Putamen (tissue), 1 donor: Measurements from ENCODE around the gene RARRES2.
"Not testable (repeated sequence)": the region's sequence is repeated elsewhere in the genome, so short reads cannot be mapped to it uniquely, and the experiment has no call there.

Experiments
- DNase-seq: peaks from one replicate; pipeline ENCODE4 v3.0.0-alpha.2; 2016; ENCODE audit warnings: low spot score

The RARRES2 gene

GRCh38 chr7:150341263-150342120 is at the start of gene RARRES2:
RARRES2 (minus strand) TSS chr7:150341629; CDS start chr7:150340609, 1,020 bp downstream.
- DNase-seq = no peak

DNA sequence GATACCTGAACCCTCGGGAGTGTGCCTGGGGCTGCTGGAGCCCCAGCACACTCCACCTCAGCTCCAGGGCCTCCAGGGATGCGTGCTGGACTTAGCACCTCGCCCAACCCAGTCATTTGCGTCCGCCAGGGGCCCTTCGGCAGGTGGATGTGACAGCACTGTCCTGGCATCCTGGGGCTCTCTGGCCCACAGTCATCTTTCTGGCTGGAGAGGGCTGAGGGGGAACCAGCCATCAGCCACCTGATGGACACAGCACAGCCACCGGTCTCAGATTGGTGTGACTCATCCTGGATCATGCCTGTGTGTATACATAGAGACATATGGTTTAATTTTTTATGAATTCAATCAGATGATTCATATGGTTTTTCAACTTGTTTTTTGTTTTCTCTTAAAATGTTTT is 48.8 kb upstream of the RARRES2 start:
- no peak for DNase-seq

- no peak for DNase-seq
Measured at GRCh38 chr7:150389532-150389816, 48.0 kb upstream of the RARRES2 start.

GRCh38 chr7:150388709-150389531 is 47.5 kb upstream of the RARRES2 start:
- DNase-seq = peak; percentile 89

GRCh38 chr7:150388306-150388705 is 46.9 kb upstream of the RARRES2 start:
- DNase-seq = no peak

GRCh38 chr7:150385884-150386283 is 44.5 kb upstream of the RARRES2 start:
- DNase-seq = not testable (repeated sequence)

- DNase-seq = no peak
Measured at GRCh38 chr7:150385302-150385723, 43.9 kb upstream of the RARRES2 start.

- DNase-seq = no peak
Measured at GRCh38 chr7:150384406-150385301, 43.2 kb upstream of the RARRES2 start.

DNA sequence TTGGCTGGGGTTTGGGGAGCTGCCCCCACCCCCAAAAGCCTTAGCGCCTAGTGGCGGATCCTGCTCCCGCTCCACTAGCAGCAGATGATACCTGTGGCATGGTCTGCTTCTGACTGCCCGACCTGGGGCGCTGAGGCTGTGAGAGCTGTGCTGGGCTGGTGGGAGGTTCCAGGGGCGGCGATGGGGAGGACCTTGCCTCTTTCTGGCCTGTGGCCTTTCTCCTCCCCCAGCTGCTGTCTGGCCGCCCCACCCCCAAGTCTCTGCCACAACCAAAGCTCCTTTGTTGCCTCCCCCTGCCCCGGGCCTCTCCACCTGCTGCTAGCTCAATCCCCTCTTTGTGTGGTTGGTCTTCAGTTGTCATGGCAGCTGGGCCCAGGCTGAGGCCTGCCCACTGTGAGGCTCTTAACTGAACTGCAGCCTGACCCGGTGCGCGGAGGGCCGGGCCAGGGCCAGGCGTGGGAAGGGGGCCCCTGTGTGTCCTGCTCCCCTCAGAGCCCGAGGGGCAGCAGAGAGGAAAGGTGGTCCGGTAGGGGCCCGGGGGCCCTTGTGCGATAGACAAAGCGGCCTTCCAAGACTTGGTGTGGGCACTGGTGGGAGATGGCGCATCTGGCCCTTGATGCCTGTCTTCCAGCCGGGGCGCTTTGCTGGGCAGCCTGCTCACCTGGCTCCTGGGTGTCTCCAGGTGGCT is 42.4 kb upstream of the RARRES2 start:
- DNase-seq = peak; percentile 99

GRCh38 chr7:150382844-150383225 is 41.4 kb upstream of the RARRES2 start:
- no peak for DNase-seq

DNA sequence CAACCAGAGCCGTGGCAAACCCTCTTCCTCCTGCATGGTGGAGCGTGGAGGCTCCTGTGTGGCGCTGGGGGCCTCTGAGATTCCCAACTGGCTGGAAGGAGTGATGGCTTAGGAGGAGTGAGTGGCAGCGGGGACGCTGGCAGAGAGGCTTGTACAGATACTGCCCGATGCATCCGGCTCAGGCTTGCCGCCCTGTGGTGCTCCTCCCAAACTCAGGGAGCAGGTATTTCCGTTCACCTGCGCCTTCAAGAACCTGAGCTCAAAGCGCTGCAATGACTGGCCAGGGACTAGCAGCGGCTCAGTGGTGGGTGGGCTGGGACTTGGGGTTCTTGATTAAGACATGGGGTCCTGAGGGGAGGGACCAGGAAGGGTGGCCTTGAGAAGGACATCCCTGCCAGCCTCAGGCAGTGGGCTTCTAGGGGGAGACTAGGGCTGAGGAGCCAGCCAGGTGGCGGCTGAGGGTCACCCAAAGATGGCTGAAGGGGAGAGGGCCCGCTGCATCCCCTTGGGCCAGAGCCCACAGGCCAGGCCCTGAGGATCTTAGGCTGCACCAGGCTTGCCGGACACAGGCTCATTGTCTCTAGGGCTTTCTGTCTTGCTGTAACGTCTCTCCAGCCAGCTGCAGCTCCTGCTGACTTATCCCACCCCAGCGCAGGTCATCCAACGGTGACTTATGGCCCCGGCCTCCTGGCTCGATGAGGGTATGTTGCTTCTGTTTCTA is 40.9 kb upstream of the RARRES2 start:
- no peak for DNase-seq

GRCh38 chr7:150381785-150382122 is 40.3 kb upstream of the RARRES2 start:
- no peak for DNase-seq

- no peak for DNase-seq
Measured at GRCh38 chr7:150381096-150381495, 39.7 kb upstream of the RARRES2 start.

- no peak for DNase-seq
Measured at GRCh38 chr7:150380463-150380862, 39.0 kb upstream of the RARRES2 start.

GRCh38 chr7:150379441-150380379 is 38.3 kb upstream of the RARRES2 start:
- DNase-seq = no peak

GRCh38 chr7:150378853-150379440 is 37.5 kb upstream of the RARRES2 start, which contains the start of gene ZNF775:
ZNF775 (plus strand) TSS chr7:150379330; CDS start chr7:150388471, 9,141 bp downstream.
- peak; percentile 97 for DNase-seq

- no peak for DNase-seq
Measured at GRCh38 chr7:150378115-150378852, 36.9 kb upstream of the RARRES2 start.

- DNase-seq = no peak
Measured at GRCh38 chr7:150377635-150378034, 36.2 kb upstream of the RARRES2 start.

DNA sequence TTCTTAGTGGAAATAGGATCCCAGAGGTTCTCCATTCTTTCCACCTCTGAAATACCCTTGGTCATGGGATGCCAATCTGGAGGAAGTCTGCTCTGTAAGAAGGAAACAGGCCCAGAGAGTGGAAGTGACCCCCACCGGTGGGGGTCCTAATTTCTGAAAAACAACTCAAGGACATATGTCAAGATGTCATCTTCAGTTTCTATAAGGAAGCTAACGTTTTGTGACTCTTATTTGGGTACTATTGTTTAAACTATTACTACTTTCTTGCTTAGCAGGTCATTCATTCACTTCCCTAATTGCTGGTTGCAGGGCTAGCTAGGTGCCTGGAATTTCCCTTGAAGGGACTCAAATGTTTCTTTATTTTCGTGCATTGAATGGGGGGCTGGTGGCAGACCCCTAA is 35.8 kb upstream of the RARRES2 start:
- no peak for DNase-seq
